GM21825 (cell line): ENCODE measurements around the gene CFD.
"Not testable (repeated sequence)": the region's sequence is repeated elsewhere in the genome, so short reads cannot be mapped to it uniquely, and the experiment has no call there.

Experiments
- ATAC-seq: cut with Tn5 transposase; IDR thresholded peaks from one replicate; pipeline ENCODE4 v1.9.1; 2021; ENCODE audit warnings: mild to moderate bottlenecking, moderate library complexity; ENCODE audit not compliant: unreplicated experiment

Gene CFD

DNA sequence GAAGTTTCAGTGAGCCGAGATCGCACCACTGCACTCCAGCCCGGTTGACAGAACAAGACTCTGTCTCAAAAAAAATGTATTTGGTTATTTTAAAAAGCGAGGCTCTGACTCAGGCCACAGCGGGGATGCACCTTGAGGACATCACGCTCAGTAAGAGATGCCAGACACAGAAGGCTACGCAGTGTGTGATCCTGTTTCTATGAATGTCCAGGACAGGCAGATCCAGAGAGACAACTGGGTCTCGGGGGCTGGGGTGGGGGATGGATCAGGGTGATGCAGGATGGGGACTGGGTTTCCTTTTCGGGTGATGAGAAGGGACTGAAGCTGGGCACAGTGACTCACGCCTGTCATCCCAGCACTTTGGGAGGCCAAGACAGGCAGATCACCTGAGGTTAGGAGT, 28.1 kb downstream of the CFD start:
- ATAC-seq: no peak

DNA sequence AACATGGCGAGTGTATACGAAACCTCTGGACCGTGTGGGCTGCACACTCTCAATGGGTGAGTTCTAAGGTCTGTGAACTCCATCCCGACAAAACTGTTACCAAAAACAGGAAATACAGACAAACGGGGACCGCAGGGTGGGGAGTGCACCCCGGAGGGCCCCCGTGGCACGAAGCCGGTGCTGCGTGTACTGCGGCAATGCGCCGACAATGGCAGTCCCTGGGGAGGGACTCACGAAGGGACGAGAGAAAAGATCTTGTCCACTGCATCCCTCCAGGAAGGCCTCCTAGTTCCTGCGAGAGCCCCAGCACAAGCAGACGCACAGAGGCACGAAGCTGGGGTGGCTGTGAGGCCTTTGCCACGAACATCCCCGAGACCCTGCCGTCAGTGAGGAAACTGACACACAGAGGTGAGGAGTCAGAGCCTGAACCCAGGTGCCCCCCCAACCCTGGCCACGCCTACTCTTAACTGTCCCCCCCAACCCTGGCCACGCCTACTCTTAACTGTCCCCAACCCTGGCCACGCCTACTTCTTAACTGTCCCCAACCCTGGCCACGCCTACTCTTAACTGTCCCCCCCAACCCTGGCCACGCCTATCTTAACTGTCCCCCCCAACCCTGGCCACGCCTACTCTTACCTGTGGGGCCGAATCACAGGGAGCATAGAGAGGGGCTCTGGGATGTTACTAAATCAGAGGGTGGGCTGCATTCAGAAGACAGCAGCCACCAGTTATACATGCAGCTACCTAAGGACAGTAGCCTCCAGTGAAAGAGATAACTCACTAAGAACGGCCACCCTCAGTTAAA, 29.3 kb downstream of the CFD start:
- no peak for ATAC-seq

DNA sequence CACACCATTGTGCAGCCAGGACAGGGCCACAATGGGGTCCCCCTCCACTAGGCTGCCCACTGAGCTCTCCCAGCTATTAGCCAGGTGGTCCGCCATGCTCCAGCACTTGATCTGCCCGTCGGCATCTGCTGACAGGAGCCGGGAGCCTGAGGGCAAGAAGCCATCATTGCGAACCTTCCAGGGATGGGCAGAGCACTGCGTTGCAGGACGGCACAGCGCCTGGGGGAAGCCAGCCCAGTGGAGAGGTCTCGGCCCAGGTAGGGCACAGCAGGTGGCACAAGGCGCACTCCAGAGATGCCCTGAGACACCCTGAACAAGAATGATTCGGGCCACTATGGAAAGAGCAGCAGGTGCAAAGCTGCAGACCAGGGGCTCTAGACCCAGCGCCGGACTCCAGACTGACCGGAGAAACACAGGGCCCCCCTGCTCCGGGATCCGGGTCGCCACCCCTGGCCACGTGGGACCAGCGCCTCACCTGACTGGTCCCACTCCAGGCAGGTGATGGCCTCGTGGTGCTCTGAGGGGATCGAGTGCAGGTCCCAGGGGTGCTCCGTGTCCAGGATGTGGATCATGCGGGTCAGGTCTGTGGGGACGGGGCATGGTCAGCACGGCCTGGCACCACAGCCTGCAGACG, 30.3 kb downstream of the CFD start:
- no peak for ATAC-seq

DNA sequence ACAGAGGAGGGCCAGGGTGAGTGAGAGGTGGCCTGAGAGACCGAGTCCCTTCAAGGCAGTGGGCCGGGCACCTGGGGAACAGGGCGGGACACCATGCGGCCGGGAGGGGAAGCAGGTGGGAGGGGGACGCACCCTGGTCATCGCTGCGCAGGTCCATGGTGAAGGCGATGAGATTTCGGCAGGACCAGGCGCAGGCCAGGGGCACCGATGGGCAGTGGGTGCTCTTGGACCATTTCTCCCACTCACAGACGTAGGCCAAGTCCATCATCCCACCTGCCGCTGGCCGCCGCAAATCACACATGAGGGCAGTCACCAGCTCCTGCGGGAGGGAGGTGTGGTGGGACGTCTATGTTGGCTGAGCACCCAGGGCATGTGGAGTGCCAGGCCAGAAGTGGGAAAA, 31.4 kb downstream of the CFD start:
- ATAC-seq: no peak

DNA sequence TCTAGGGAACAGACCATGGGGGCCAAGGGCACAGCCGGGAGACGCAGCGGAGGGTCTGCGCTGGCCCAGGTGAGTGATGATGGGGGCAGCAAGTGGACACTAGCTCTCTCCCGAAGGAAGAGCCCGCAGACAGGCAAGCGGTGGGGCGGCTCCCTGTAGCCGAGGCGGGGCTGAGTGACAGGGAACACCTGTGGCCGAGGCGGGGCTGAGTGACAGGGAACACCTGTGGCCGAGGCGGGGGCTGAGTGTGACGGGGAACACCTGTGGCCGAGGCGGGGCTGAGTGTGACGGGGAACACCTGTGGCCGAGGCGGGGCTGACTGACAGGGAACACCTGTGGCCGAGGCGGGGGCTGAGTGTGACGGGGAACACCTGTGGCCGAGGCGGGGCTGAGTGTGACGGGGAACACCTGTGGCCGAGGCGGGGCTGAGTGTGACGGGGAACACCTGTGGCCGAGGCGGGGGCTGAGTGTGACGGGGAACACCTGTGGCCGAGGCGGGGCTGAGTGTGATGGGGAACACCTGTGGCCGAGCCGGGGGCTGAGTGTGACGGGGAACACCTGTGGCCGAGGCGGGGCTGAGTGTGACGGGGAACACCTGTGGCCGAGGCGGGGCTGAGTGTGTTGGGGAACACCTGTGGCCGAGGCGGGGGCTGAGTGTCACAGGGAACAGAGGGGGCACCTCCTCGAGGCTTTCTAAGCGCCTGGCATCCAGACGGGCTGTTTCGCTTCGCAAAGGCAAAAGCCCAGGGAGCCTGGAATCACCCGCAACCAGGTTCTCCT, 32.1 kb downstream of the CFD start:
- not testable (repeated sequence) for ATAC-seq

DNA sequence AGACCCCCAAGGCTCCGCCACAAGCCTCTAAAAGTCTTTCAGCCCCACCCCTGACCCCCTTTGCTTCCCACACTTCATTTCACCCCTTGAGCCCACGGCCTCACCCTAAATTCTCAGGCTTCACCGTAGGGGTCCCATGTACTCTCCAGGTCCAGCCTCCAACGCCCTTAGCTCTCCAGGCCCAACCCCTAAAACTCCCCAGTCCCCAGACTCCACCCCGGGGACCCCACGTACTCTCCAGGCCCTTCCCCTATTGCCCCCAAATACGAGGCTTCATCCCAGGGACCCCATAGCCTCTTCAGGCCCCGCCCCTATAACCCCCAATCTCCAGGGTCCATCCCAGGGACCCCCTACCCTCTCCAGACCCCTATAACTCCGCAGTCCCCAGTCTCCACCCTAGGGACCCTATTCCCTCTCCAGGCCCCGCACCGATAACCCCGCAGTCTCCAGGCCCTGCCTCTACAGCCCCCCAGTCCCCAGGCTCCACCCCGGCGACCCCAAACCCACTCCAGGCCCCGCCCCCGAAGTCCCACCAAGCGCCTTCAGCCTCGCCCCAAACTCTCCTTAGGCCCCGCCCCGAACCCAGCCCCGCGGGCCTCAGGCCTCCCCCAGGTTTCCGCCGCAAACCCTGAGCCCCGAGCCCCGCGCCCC, 32.9 kb downstream of the CFD start:
- ATAC-seq: no peak

DNA sequence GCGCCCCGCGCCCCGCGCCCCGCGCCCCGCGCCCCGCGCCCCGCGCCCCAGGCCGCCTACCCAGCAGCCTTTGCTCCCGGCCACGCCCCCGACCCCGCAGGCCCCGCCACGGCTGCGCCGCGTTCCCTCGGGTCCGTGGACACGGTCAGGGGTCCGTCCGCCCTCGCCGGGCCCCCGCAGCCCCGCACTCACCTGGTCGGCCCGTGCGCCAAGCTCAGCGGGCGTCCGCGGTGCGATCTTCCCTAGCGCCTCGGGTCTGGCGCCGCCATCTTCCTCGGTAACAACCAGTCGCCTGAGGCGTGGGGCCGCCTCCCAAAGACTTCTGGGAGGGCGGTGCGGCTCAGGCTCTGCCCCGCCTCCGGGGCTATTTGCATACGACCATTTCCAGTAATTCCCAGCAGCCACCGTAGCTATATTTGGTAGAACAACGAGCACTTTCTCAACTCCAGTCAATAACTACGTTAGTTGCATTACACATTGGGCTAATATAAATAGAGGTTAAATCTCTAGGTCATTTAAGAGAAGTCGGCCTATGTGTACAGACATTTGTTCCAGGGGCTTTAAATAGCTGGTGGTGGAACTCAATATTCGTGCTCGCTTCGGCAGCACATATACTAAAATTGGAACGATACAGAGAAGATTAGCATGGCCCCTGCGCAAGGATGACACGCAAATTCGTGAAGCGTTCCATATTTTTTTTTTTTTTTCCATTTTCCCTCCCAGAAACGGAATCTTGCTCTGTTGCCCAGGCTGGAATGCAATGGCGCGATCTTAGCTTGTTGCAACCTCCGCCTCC, 33.6 kb downstream of the CFD start, which contains the start of the genes MED16 and RNU6-9:
TSS of gene MED16 (minus strand) at position 294 of the 796 bp plus-strand sequence. CDS start 2,056 bp downstream, outside the sequence.
TSS of gene RNU6-9 (plus strand) at position 591 of the 796 bp plus-strand sequence.
- ATAC-seq: peak; percentile 63

DNA sequence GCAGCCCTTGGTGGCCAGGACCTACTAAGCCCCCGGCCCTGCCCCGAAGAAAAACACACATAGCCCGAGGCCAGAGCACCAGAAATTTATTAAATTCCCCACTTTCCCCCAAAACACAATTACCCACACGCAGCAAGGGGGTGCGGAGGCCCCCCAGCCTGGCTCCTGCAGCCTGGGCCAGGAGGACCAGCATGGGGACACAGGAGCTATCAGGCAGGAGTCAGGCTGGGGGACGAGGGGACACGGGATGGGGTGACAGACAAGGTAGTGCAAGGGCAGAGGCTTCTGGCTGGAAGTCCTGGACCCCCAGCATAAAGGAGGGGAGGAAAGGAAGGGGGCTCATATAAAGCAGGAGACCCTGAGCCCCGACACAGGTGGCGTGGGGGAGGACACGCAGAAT, 37.0 kb downstream of the CFD start:
- no peak for ATAC-seq

DNA sequence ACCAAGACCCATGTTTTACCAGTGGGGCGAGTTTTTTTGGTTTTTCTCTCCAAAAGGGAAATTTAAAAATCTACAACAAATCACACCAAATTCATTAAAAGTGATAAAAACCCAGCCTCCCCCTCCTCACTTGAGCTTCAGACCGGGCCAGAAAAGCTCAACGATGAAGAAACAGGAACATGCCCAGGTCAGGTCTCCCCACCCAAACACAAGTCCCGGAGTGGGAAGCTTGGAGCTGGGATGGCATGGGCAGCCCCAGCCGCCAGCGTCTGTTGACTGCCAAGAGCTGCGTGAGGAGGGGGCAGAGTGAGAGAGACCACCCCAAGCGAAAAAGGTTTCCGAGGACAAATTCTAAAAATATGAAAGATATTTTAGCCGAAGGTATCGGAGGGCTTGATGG, 37.5 kb downstream of the CFD start:
- no peak for ATAC-seq

DNA sequence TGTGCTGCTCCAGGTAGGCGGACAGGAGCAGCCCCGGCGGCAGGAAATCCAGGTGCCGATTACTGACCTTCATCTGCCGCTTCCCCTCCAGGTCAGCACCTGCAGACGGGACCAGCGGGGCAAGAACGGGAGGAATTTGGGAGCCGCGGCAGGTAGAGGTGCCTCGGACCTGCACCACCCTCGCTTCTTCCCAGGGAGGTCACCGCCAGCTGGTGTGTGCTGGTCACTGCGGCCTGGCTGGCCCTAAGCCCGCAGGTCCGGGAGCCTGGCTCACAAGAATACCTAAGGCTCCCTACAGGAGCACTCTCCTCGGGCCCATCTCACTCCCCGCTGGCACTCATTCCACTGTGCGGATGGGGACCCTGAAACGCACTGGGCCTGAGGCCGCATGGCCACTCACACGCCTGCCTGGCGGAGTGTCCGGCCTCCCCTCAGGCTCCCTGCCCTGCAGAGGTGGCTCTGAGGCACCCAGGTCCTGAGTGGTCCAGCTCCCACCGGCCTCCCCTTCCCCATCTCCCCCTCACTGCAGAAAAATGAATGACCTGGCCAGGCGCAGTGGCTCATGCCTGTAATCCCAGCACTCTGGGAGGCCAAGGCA, 38.1 kb downstream of the CFD start:
- no peak for ATAC-seq

DNA sequence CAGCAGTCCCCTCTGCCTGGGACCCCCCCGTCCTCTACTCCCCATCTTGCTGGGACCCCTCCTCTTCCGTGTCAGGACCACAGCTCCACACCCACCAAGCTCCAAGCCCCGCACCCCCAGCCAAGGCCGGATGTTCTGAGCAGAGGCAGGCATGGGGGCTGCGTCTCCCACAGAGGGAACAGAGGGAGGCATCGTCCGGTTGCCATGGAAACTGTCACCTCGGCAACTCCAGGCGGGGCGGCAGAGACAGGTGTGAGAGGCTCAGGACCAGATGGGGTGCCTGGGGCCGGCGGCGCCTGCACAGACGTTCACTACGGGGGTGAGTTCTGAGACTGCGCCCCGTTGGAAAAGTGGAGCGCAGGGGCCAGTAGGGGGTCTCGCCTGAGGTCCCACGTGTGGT, 39.2 kb downstream of the CFD start:
- ATAC-seq: no peak

DNA sequence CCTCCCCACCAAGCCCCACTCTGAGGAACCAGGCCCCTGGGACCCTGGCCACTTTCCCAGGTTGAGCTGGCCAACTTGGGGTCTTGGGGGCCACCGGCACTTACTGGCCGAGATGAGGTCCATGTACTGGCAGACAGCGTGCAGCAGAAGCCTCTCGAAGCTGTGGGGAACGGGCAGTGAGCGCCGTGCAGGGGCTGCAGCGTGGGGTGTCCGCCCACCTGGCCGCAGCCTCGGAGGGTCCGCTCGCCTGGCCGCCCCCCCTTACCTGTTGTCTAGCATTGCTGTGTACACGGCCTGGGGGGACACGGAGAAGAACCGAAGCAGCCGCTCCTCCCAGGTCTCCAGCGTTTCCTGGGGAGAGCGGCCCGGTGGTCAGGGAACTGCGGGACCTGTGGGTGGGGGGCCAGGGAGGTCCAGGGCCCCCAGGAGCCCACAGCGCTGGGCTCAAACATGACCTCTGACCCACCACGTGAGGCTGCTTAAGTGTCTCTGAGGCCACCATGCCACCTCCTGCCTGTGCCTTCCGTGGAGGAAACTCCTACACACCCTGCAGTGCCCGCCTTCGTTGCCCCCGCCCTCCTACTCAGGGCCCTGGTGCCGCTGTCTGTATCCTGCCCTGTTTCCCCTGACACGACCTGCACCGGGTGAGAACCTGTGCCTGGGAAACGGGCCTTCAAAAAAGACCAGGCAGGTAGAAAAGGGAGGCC, 40.0 kb downstream of the CFD start:
- ATAC-seq: no peak

DNA sequence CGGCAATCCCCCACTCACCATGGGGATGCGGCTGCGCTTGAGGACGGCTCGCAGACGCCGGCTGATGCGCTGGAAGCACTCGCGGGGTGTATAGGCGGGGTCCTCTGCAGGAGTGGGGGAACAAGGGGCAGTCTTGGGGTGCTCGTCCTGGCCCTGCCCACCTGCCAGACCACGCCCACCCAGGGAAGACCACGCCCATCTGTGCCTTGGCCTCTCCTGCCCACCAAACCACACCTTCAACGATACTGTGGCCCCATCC, 40.5 kb downstream of the CFD start:
- no peak for ATAC-seq

DNA sequence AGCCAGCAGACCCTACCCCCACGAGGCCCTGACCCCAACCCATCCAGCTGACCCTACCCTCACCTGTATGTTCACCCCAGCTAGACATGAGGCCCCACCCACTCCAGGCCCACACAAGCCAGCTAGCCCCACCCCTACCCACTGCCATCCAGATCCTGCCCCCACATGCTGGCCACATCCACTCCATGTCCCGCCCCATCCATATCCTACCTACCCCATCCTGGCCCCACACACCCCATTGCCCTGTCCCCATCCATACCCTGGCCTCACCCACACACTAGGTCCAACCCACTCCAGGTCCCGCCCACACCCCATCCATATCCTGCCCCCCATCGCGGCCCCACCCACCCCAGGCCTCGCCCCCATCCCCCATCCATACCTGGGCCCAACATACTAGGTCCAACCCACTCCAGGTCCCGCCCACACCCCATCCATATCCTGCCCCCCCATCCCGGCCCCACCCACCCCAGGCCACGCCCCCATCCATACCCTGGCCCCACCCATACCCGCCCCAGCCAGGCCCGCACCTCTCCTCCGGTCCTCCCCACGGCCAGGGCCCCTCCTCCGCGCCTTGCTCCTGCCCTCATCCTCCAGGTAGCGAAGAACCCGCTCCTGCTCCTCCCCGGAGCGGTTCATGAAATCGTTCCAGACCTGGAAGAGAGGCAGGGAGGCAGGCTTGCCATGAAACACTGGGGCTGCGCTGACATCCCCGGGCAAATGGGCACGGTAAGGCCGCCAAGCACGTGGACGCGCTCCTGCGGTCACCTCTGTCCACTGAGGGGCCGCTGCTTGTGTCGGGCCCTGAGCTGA, 41.0 kb downstream of the CFD start:
- no peak for ATAC-seq

DNA sequence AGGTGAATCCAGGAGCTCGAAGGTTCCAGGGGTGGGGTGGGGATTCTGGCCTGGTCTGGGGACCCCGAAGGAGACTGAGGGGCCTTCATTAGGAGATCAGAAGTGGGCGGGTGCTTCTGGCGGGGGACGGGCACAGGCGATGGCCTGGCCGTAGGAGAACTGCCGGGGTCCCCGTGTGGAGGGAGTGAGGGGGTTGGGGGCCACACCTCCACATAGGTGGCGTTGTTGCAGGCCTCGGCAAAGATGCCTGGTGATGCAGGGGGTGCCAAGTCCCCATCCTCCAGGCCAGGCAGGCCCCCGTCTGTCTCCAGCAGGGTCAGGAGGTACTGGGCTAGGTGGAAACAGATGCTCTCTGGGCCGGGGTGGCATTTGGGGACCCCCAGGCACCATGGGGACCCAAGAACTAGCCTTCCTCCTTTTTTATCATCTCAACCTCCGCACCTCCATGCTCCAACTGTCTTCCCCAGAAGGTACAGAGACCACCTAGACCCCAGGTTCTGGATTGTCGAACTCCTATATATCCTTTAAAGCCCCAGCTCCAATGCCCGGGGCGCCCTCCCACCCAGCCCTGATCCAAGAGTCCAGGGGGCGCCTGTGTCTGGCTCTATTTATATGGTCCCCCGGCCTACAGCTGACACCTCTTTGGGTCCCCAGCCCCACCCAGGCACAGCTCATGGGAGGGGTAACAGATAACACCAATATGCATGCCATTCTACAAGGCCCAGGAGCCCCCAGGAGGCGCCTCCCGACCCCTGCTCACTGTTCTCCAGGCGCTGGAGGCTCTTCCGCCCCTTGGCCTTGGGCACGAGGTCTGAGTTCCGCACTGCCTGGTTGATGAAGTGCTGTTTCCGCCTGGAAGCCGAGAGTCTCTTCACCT, 42.0 kb downstream of the CFD start:
- no peak for ATAC-seq

DNA sequence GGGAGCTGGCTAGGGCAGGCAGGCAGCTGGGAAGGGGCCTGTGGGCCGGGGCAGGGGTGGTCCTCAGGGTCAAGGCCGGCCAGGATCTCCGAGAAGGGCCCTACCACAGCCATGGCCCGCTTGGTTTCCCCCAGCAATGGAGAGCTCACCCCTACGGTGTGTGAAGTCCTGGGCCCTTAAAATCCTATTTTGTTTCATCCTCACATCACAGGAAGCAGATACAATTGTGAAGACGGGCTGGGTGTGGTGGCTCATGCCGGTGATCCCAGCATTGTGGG, 42.6 kb downstream of the CFD start:
- no peak for ATAC-seq

DNA sequence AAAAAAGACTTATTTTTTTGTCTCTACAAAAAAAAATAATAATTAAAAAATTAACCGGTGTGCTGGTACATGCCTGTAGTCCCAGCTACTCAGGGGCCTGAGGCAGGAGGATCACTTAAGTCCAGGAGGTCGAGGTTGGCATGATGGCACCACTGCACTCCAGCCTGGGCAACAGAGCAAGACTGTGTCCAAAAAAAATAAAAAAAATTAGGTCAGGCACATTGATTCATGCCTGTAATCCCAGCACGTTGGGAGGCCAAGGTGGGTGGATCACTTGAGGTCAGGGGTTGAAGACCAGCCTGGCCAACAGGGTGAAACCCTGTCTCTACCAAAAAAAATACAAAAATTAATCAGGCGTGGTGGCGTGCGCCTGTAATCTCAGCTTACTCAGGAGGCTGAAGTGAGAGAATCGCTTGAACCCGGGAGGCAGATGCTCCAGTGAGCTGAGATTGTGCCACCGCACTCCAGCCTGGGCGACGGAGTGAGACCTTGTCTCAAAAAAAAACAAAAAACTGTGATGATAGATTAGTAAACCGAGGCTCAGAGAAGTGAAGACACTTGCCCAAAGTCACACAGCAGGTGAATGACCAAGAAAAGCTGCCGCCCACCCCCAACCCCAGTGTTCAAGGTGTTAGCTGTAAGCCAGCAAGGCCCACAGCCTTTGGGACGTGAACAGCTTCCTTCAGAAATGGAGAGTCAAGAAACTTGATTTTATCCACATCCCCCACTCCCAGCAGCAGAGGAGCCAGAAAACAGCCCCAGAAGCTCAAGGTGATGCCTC, 43.2 kb downstream of the CFD start:
- no peak for ATAC-seq
